IPS DF 6.9 (cell line): Measurements from ENCODE around the gene ARHGAP30.
A peak's percentile ranks its signal among the peaks of the same experiment; 100 is the strongest.

Experiments used
- DNase-seq: peaks from one replicate; pipeline ENCODE4 v3.0.0-alpha.2; 2013; ENCODE audit warnings: low read depth, low spot score
- H3K27ac ChIP-seq: one replicate; pipeline ENCODE4 v1.5.1; 2013; ENCODE audit warnings: low read length, control low read depth
- H3K27me3 ChIP-seq: 2 replicates; pipeline ENCODE4 v1.6.1; 2013; ENCODE audit warnings: mild to moderate bottlenecking, low read length; ENCODE audit not compliant: control insufficient read depth, insufficient read depth
- H3K36me3 ChIP-seq: 2 replicates; pipeline ENCODE4 v1.6.1; 2013; ENCODE audit warnings: low read length; ENCODE audit not compliant: control insufficient read depth, insufficient read depth
- H3K4me1 ChIP-seq: 2 replicates; pipeline ENCODE4 v1.6.1; 2013; ENCODE audit warnings: low read length; ENCODE audit not compliant: control insufficient read depth, insufficient read depth
- H3K4me3 ChIP-seq: 2 replicates; pipeline ENCODE4 v1.5.1; 2013; ENCODE audit warnings: mild to moderate bottlenecking, low read length
- H3K9me3 ChIP-seq: 2 replicates; pipeline ENCODE4 v1.6.1; 2013; ENCODE audit warnings: low read length, inconsistent platforms; ENCODE audit not compliant: control insufficient read depth, insufficient read depth
- WGBS: extraction: QIAGEN DNeasy Blood & Tissue Kit; methylation state at CpG from one replicate; pipeline ENCODE4 v1.1.7; 2013; ENCODE audit warnings: mixed read lengths, missing lambda C conversion rate; ENCODE audit not compliant: insufficient read length, insufficient coverage; 5-methylcytosine and 5-hydroxymethylcytosine counted together

ARHGAP30 gene

GRCh38 chr1:161100556-161100955, 30.9 kb upstream of the ARHGAP30 start:
- Histone ChIP-seq H3K27me3 (no peaks in the 10 kb centered on the region), H3K9me3 (no peaks in the 10 kb centered on the region), H3K4me1 (no peaks in the 10 kb centered on the region), H3K36me3 (peaks cover 8% of the 10 kb centered on the region; the same call in 1 of the 2 replicates), H3K4me3 (no peak overlapping the region), H3K27ac (no peak overlapping the region)
- no peak for DNase-seq
- no CpG with 5 or more reads among the region's 2 CpGs for WGBS

DNA sequence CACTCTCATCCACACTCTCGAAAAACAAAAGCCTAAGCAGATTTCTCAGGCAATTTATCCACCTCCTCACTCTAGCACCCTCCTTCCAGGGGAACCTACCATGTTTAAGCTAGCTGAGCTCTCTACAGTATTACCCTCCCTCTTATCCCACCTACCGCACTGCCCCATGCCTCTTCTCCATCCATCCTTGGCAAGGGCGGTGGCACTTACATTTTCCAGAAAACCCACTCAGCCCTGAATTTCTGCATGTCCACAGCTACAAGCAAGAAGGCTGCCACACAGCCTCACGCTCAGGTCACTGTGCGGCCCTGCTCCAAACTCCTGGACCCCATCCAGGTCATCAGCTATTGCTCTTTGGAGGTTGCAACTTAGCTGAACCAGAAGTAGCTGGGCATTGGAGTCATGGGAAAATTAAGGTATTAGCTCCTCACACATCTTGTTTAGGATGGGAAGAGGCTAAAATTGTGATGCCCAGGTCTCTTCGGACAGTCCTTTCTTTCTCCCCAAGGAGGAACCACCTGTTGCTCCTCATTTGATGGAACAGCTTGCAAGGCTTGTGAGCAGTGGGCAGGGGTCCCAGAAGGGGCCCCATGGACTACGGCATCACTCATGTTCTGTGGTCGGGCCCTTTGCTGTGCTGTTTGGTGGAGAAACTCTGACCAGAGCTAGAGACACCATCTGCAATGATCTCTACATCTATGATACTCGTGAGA, 29.6 kb upstream of the ARHGAP30 start:
- Histone ChIP-seq H3K27me3 (no peaks in the 10 kb centered on the region), H3K9me3 (no peaks in the 10 kb centered on the region), H3K4me1 (no peaks in the 10 kb centered on the region), H3K4me3 (peak overlapping the region; percentile 68; the same call in 1 of the 2 replicates), H3K27ac (no peak overlapping the region), H3K36me3 (peaks cover 8% of the 10 kb centered on the region; the same call in 1 of the 2 replicates)
- no peak for DNase-seq
- WGBS: no CpG with 5 or more reads among the region's 9 CpGs

DNA sequence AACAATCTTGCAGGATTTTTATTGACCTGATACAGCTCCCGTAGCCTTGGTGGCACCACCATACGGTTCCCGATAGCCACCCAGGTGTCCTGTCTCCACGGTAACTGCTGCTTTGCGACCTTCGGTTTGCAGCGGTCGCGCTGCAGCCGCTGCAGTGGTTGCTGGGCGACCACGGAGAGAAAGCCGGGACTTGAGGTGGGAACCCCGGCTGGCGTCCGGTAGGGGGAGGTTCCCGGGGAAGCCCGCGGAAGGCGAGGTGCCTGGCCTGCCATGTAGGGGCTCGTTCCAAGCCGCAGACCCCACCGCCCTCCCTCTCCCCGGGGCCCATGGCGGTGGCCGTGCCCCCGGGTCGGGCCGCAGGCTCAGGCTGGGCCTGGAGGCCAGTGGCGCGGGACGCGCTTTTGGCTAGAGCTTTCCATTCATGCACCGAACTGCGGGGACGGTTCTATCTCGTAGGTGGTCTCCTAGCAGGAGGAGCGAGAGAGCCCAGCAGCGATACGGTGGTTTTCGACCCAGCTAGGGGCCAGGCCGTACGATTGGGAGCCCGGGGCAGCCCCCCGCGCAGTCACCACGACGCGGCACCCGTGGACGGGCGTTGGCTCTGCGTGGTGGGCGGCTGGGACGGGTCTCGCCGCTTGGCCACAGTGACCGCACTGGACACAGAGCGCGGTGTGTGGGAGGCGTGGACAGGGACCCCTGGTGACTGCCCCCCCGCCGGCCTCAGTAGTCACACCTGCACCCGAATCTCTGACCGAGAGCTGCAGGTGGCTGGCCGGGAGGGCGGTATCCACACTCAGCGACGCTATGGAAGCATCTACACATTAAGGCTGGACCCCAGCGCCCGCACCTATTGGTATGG, 28.7 kb upstream of the ARHGAP30 start, which contains the start of gene KLHDC9:
KLHDC9 (plus strand) TSS at position 152 of the 859 bp plus-strand sequence; CDS start at position 327, 175 bp downstream.
- H3K4me3 ChIP-seq: peak within 1 kb of the TSS; percentile 68
- H3K27me3 ChIP-seq: no peaks in the 10 kb centered on the region
- peaks cover 8% of the 10 kb centered on the region; the same call in 1 of the 2 replicates for H3K36me3 ChIP-seq
- no peaks in the 10 kb centered on the region for H3K4me1 ChIP-seq
- H3K27ac ChIP-seq: no peak within 1 kb of the TSS
- DNase-seq: peak; percentile 89
- no CpG with 5 or more reads among the region's 71 CpGs for whole genome bisulfite sequencing
- H3K9me3 ChIP-seq: no peaks in the 10 kb centered on the region

DNA sequence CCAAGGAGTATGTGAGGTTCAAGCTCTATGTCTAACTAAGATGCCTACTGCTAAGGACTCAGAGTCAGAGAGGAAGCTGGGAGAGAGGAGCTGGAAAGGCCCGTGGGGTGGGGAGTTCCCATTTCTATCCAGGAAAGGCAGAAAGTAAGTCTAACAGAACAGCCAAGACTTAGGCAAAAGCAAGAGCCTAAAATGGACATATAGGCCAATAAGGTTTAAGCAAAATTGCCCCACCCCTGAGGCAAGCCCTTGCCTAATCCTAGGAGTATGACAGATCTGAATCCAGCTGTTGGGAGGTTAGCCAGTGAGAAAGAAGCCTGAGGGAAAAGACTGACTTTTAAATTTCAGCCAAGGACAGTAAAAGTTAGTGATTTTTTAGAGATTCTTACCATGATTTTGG, 26.8 kb upstream of the ARHGAP30 start:
- peaks cover 1% of the 10 kb centered on the region; the same call in 1 of the 2 replicates for H3K36me3 ChIP-seq
- no CpG with 5 or more reads among the region's 1 CpG for WGBS
- no peaks in the 10 kb centered on the region for H3K27me3 ChIP-seq
- H3K9me3 ChIP-seq: no peaks in the 10 kb centered on the region
- H3K4me3 ChIP-seq: no peak overlapping the region
- no peak overlapping the region for H3K27ac ChIP-seq
- no peaks in the 10 kb centered on the region for H3K4me1 ChIP-seq
- DNase-seq: no peak

- Histone ChIP-seq H3K9me3 (no peaks in the 10 kb centered on the region), H3K27ac (no peak overlapping the region), H3K4me3 (no peak overlapping the region), H3K4me1 (no peaks in the 10 kb centered on the region), H3K36me3 (no peaks in the 10 kb centered on the region), H3K27me3 (no peaks in the 10 kb centered on the region)
- no peak for DNase-seq
- no CpG with 5 or more reads among the region's 2 CpGs for WGBS
Measured at GRCh38 chr1:161096015-161096414, 26.3 kb upstream of the ARHGAP30 start.

DNA sequence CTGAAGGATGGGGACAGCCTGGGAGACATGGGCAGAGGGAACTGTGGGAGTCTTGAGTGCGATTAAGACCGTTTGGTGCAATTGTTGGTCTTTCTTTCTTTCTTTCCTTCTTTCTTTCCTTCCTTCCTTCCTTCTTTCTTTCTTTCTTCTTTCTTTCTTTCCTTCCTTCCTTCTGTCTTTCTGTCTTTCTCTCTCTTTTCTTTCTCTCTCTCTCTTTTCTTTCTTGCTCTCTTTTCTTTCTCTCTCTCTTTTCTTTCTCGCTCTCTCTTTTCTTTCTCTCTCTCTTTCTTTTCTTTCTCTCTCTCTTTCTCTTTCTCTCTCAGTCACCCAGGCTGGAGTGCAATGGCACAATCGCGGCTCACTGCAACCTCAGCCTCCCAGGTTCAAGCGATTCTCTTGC, 25.5 kb upstream of the ARHGAP30 start:
- Histone ChIP-seq H3K27me3 (no peaks in the 10 kb centered on the region), H3K36me3 (no peaks in the 10 kb centered on the region), H3K27ac (no peak overlapping the region), H3K4me3 (no peak overlapping the region), H3K9me3 (no peaks in the 10 kb centered on the region), H3K4me1 (no peaks in the 10 kb centered on the region)
- no peak for DNase-seq
- no CpG with 5 or more reads among the region's 6 CpGs for WGBS

GRCh38 chr1:161094481-161094880, 24.8 kb upstream of the ARHGAP30 start:
- no peaks in the 10 kb centered on the region for H3K4me1 ChIP-seq
- H3K4me3 ChIP-seq: no peak overlapping the region
- no peaks in the 10 kb centered on the region for H3K27me3 ChIP-seq
- no peak for DNase-seq
- no CpG with 5 or more reads among the region's 14 CpGs for WGBS
- no peaks in the 10 kb centered on the region for H3K36me3 ChIP-seq
- H3K9me3 ChIP-seq: no peaks in the 10 kb centered on the region
- H3K27ac ChIP-seq: no peak overlapping the region

- Histone ChIP-seq H3K27ac (no peak overlapping the region), H3K4me1 (0 out of 2 replicates have a peak, but pooled peaks cover 2% of the 10 kb centered on the region), H3K27me3 (no peaks in the 10 kb centered on the region), H3K4me3 (no peak overlapping the region), H3K36me3 (no peaks in the 10 kb centered on the region), H3K9me3 (no peaks in the 10 kb centered on the region)
- no peak for DNase-seq
- WGBS: no CpG with 5 or more reads among the region's 3 CpGs
Measured at GRCh38 chr1:161092621-161093028, 22.9 kb upstream of the ARHGAP30 start.

- Histone ChIP-seq H3K27me3 (no peaks in the 10 kb centered on the region), H3K4me3 (no peak overlapping the region), H3K27ac (no peak overlapping the region), H3K9me3 (no peaks in the 10 kb centered on the region), H3K4me1 (0 out of 2 replicates have a peak, but pooled peaks cover 2% of the 10 kb centered on the region), H3K36me3 (no peaks in the 10 kb centered on the region)
- no CpG with 5 or more reads among the region's 7 CpGs for WGBS
- DNase-seq: no peak
Measured at GRCh38 chr1:161091796-161092507, 22.3 kb upstream of the ARHGAP30 start.

- no peak for DNase-seq
- 0 out of 2 replicates have a peak, but pooled peaks cover 2% of the 10 kb centered on the region for H3K4me1 ChIP-seq
Measured at GRCh38 chr1:161091093-161091492, 21.4 kb upstream of the ARHGAP30 start.

More at GRCh38 chr1:161091093-161091492, 21.4 kb upstream of the ARHGAP30 start:
- Histone ChIP-seq H3K27me3 (no peaks in the 10 kb centered on the region), H3K36me3 (no peaks in the 10 kb centered on the region), H3K27ac (no peak overlapping the region), H3K9me3 (no peaks in the 10 kb centered on the region), H3K4me3 (no peak overlapping the region)
- no CpG with 5 or more reads among the region's 5 CpGs for WGBS
